K562 (cell line): Measurements from ENCODE around the gene UTS2R. TPM values are rescaled to one million over a fixed set of nuclear protein-coding genes. Genes with fewer than 3 reads are reported as not detected.

Experiments
- ATAC-seq: fragments of 200-7000 bp; cut with Tn5 transposase; 3 replicates; pipeline ENCODE4 v1.9.1; 2020; ENCODE audit warnings: moderate library complexity
- BruUV-seq: library from RNA; stranded (reverse); fragments of 400-500 nt; replicated peaks from 2 replicates; lab custom pipeline; 2021; lab: Mats Ljungman, UMichigan
- CTCF ChIA-PET: fragments of 300-600 bp; formaldehyde crosslinking; extraction: SDS; loops from one replicate; lab custom pipeline; 2021; ENCODE audit warnings: low intra/inter-chr PET ratio; lab: Yijun Ruan, JAX
- POLR2A ChIA-PET: fragments of 300-600, 350-650 bp; sonication (Branson Sonifier 250); formaldehyde crosslinking; extraction: SDS; loops from one replicate; lab custom pipeline; 2021; ENCODE audit warnings: antibody characterized with exemption, inconsistent platforms; lab: Yijun Ruan, JAX
- DNase-seq, 4 experiments: peaks; one replicate each; pipeline versions ENCODE4 v3.0.0 to v3.0.0-alpha.2; 2011 to 2018; ENCODE audit warnings: low spot score in 3 of 4, mixed read lengths in 3 of 4; ENCODE audit errors: extremely low read depth in 1 of 4
- FAIRE-seq: peaks from 2 replicates; lab custom pipeline; 2011; peaks lifted over from hg19 to GRCh38; lab: Jason Lieb, UNC
- H2AFZ ChIP-seq: 2 replicates; pipeline ENCODE4 v1.6.0; 2011; ENCODE audit warnings: low read depth, low read length, control low read depth, inconsistent platforms
- H3K27ac ChIP-seq: fragments of 200-600 bp; 3 replicates; pipeline ENCODE4 v1.8.0; 2011; ENCODE audit warnings: low read depth, mild to moderate bottlenecking, control low read depth, inconsistent platforms, low read length, moderate library complexity, mixed read lengths; ENCODE audit errors: extremely low read depth
- H3K27me3 ChIP-seq, 2 experiments: fragments of 300-600 bp in 1 of 2; 2 replicates in 1 of 2; 3 replicates in 1 of 2; pipeline versions ENCODE4 v1.6.0 to v1.8.0; 2011; ENCODE audit warnings: inconsistent platforms in 2 of 2, low read length in 2 of 2, mild to moderate bottlenecking in 1 of 2, mixed read lengths in 1 of 2, moderate library complexity in 1 of 2; ENCODE audit not compliant: control insufficient read depth in 2 of 2, insufficient read depth in 2 of 2
- H3K36me3 ChIP-seq: fragments of 300-600 bp; 3 replicates; pipeline ENCODE4 v1.8.0; 2011; ENCODE audit warnings: mild to moderate bottlenecking, low read length, inconsistent platforms; ENCODE audit not compliant: control insufficient read depth, insufficient read depth
- H3K4me1 ChIP-seq, 2 experiments: fragments of 200-600 bp in 1 of 2; replicated peaks in 1 of 2; 2 replicates in 1 of 2; 3 replicates in 1 of 2; pipeline versions ENCODE4 v1.5.1 to v1.8.0; 2011; ENCODE audit warnings: inconsistent platforms in 2 of 2, low read length in 2 of 2, mild to moderate bottlenecking in 1 of 2, mixed read lengths in 1 of 2, moderate library complexity in 1 of 2; ENCODE audit not compliant: control insufficient read depth in 2 of 2, insufficient read depth in 2 of 2
- H3K4me2 ChIP-seq: 2 replicates; pipeline ENCODE4 v1.6.1; 2011; ENCODE audit warnings: low read length, control low read depth, inconsistent platforms, mixed read lengths; ENCODE audit not compliant: insufficient read depth
- H3K4me3 ChIP-seq: fragments of 200-600 bp; sonication (generic), shearing (Covaris generic); 2 replicates; pipeline ENCODE4 v1.5.1; 2016; ENCODE audit warnings: control low read depth, inconsistent platforms
- H3K79me2 ChIP-seq: fragments of 200-600 bp; 3 replicates; pipeline ENCODE4 v1.8.0; 2011; ENCODE audit warnings: low read length, inconsistent platforms; ENCODE audit not compliant: control insufficient read depth, insufficient read depth
- H3K9ac ChIP-seq, 2 experiments: 2 replicates each; pipeline versions ENCODE4 v1.6.0 to v1.6.1; 2011; ENCODE audit warnings: low read depth in 2 of 2, low read length in 2 of 2, control low read depth in 1 of 2, inconsistent platforms in 1 of 2, mild to moderate bottlenecking in 1 of 2, mixed read lengths in 1 of 2; ENCODE audit not compliant: insufficient read depth in 1 of 2
- H3K9me1 ChIP-seq: one replicate; pipeline ENCODE4 v1.6.0; 2011; ENCODE audit warnings: inconsistent platforms, mild to moderate bottlenecking, low read length, moderate library complexity; ENCODE audit not compliant: control insufficient read depth, insufficient read depth
- H3K9me3 ChIP-seq: replicated peaks from 2 replicates; pipeline ENCODE4 v1.5.1; 2011; ENCODE audit warnings: low read depth, low read length, inconsistent platforms; ENCODE audit not compliant: control insufficient read depth, insufficient read depth
- H4K20me1 ChIP-seq: replicated peaks from 2 replicates; pipeline ENCODE4 v1.6.1; 2011; ENCODE audit warnings: low read length, inconsistent platforms, mixed read lengths; ENCODE audit not compliant: control insufficient read depth, insufficient read depth
- CEBPB ChIP-seq: fragments of 450-650 bp; IDR thresholded peaks from 2 replicates; pipeline ENCODE4 v1.6.1; 2016; ENCODE audit warnings: missing genetic modification characterization, missing compliant biosample characterization
- HLTF ChIP-seq: fragments of 450-650 bp; IDR thresholded peaks from 2 replicates; pipeline ENCODE4 v1.6.1; 2016
- MTA1 ChIP-seq: fragments of 450-650 bp; IDR thresholded peaks from 2 replicates; pipeline ENCODE4 v1.6.1; 2017; ENCODE audit warnings: borderline replicate concordance
- POU5F1 ChIP-seq: fragments of 150-350 bp; IDR thresholded peaks from 2 replicates; pipeline ENCODE4 v1.6.1; 2014; ENCODE audit warnings: borderline replicate concordance, low read length, low read depth, mild to moderate bottlenecking; ENCODE audit not compliant: partially characterized antibody
- THAP7 ChIP-seq: fragments of 250-450 bp; sonication (Bioruptor Pico); IDR thresholded peaks from 2 replicates; pipeline ENCODE4 v1.5.0; 2021
- ZNF140 ChIP-seq: fragments of 250-450 bp; sonication (Bioruptor Pico); IDR thresholded peaks from 2 replicates; pipeline ENCODE4 v1.8.0; 2021; ENCODE audit warnings: moderate library complexity, mild to moderate bottlenecking, inconsistent platforms
- ZNF395 ChIP-seq: fragments of 200-800 bp; sonication (Bioruptor generic); IDR thresholded peaks from 2 replicates; pipeline ENCODE4 v1.6.1; 2017; ENCODE audit warnings: missing genetic modification characterization, missing compliant biosample characterization
- WGBS: fragments of 100-300 bp; shearing (Covaris generic); methylation state at CpG from one replicate; pipeline ENCODE4 v1.1.6; 2016; ENCODE audit warnings: low coverage, mixed read lengths; ENCODE audit not compliant: insufficient coverage; ENCODE audit errors: missing lambda C conversion rate; 5-methylcytosine and 5-hydroxymethylcytosine counted together
- in situ Hi-C: fragments of 300-500 bp; cut with MboI; formaldehyde crosslinking; loops from 4 replicates; pipeline ENCODE4 v1.15.0; 2018; ENCODE audit warnings: inconsistent platforms, mixed read lengths
- intact Hi-C: fragments of 100-400 bp; cut with micrococcal nuclease; formaldehyde crosslinking; loops from 2 replicates; pipeline ENCODE4 v1.14.2; 2022
- polyA plus RNA-seq, 8 experiments: library from polyadenylated mRNA; depleted of rRNA in 4 of 8; stranded (reverse) in 5 of 8; unstranded in 3 of 8; fragments of >200 nt; fragmentation: Nextera tagmentation in 2 of 8; fragmentation: Illumina TruSeq in 1 of 8; extraction: Ambion mirVana in 2 of 8; extraction: Trizol in 1 of 8; gene quantifications; 2 replicates each; pipeline versions ENCODE4 v1.2.1 to v1.2.3, GENCODE V29; 2011 to 2014; ENCODE audit warnings: inconsistent platforms in 1 of 8, missing spikeins in 1 of 8
- total RNA-seq, 7 experiments: library from RNA; depleted of rRNA in 6 of 7; stranded (reverse); fragments of >200 nt in 6 of 7; fragmentation: Illumina TruSeq in 2 of 7; extraction: Trizol in 2 of 7; gene quantifications; 2 replicates each; pipeline versions ENCODE4 v1.2.1 to v1.2.3, GENCODE V29; 2011 to 2021; ENCODE audit warnings: low replicate concordance in 1 of 7
- TF ChIP-seq, protein P1 (sequence below): fragments of 450-650 bp; formaldehyde crosslinking; IDR thresholded peaks from 2 replicates; pipeline ENCODE4 v1.4.0; 2022; ENCODE audit warnings: missing genetic modification characterization

Gene UTS2R
- total and polyA plus RNA-seq, 9 of the 15 experiments (the other 6 are each of a cell fraction or from before 2014, with no cell fraction given), result 0.22 TPM; not detected in 8

GRCh38 chr17:82408288-82408937 is 36.8 kb downstream of the UTS2R start:
- H3K9me3 ChIP-seq, result no peaks in the 10 kb centered on the region
- intact Hi-C loops (no loop called here), in situ Hi-C loops (no loop called here)
- CTCF ChIA-PET, result no interaction called here
- H3K9ac ChIP-seq, result no peak overlapping the region
- no peak overlapping the region for H3K4me3 ChIP-seq
- peaks cover 7% of the 10 kb centered on the region; the same call in 2 of the 3 replicates for H3K79me2 ChIP-seq
- POLR2A ChIA-PET, result interaction anchor here (0.6 kb wide), 1 partner anchor 12 kb away, joined by 4 read pairs; no protein-coding TSS in a partner anchor
- no peaks in the 10 kb centered on the region for H3K27me3 ChIP-seq
- H3K27ac ChIP-seq, result no peak overlapping the region
- TF ChIP-seq, protein P1, sequence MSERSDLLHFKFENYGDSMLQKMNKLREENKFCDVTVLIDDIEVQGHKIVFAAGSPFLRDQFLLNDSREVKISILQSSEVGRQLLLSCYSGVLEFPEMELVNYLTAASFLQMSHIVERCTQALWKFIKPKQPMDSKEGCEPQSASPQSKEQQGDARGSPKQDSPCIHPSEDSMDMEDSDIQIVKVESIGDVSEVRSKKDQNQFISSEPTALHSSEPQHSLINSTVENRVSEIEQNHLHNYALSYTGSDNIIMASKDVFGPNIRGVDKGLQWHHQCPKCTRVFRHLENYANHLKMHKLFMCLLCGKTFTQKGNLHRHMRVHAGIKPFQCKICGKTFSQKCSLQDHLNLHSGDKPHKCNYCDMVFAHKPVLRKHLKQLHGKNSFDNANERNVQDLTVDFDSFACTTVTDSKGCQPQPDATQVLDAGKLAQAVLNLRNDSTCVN (CRISPR knock-in tag), result no peak
- no peak for TF ChIP-seq ZNF395 (CRISPR knock-in tag)
- no peak for TF ChIP-seq HLTF
- no peak for TF ChIP-seq MTA1
- TF ChIP-seq ZNF140 (CRISPR knock-in tag), result no peak
- TF ChIP-seq CEBPB (tag), result no peak
- TF ChIP-seq POU5F1, result no peak
- no peak for TF ChIP-seq THAP7
- DNase-seq (no peak), ATAC-seq (no peak), FAIRE-seq (no peak)
- H3K9me1 ChIP-seq, result peaks cover 5% of the 10 kb centered on the region
- no peak overlapping the region for H3K4me2 ChIP-seq
- H3K36me3 ChIP-seq, result peaks cover 28% of the 10 kb centered on the region; the same call in 2 of the 3 replicates
- no peak overlapping the region for H2AFZ ChIP-seq
- H4K20me1 ChIP-seq, result no peaks in the 10 kb centered on the region
- 78% methylated on average over 14 of the region's 15 CpGs for WGBS
- no TSS peak for BruUV-seq
- H3K4me1 ChIP-seq, result peaks cover 0 to 26% of the 10 kb centered on the region in 2 experiments; a peak in 1 of 5 replicates
